GM21526 (cell line): ENCODE results near the gene VIPR2.
"Not testable (repeated sequence)": the region's sequence is repeated elsewhere in the genome, so short reads cannot be mapped to it uniquely, and the experiment has no call there.

Source experiments
- ATAC-seq: cut with Tn5 transposase; IDR thresholded peaks from one replicate; pipeline ENCODE4 v1.9.1; 2021; ENCODE audit warnings: moderate library complexity; ENCODE audit not compliant: unreplicated experiment, low FRiP score

Gene VIPR2, protein sequence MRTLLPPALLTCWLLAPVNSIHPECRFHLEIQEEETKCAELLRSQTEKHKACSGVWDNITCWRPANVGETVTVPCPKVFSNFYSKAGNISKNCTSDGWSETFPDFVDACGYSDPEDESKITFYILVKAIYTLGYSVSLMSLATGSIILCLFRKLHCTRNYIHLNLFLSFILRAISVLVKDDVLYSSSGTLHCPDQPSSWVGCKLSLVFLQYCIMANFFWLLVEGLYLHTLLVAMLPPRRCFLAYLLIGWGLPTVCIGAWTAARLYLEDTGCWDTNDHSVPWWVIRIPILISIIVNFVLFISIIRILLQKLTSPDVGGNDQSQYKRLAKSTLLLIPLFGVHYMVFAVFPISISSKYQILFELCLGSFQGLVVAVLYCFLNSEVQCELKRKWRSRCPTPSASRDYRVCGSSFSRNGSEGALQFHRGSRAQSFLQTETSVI

DNA sequence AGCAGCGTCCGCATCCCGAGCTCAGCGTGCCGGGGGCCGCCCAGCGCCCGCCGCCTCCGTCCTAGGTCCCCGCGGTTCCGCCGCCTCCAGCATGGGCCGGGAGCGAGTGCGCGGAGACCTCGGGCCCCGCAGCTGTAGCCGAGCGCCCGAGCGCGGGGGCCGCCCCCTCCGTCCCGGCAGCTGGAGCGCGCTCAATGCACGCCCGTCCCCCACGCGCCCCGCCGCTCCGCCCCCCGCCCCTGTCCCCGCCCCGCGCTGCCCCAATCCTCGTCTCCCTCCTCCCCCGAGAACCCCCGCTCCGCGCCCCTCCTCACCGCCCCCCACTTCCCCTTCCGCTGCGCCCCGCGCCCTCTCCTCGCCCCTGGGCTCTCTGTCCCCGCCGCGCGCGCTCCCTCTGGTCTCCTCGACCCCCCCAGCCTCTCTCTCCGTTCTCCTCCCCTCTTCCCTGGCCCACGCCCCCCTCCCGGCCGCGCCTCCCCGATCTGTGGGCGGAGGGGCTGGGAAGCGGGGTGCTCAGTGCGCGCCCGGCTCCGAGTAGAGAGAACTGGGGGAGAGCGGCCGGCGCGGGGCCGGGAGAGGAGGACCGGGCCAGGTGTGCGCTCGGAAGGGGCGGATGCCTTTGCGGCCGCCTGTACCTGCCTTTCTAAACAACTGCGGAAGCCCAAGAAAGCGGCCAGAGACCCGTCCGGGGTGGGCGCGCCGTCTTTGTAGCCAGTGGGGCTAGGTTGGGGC is at the start of gene VIPR2:
Gene VIPR2, minus strand, starts transcription at position 110 of the 732 bp plus-strand sequence. Its CDS starts 96 bp downstream, at position 14.
- ATAC-seq, result no peak

DNA sequence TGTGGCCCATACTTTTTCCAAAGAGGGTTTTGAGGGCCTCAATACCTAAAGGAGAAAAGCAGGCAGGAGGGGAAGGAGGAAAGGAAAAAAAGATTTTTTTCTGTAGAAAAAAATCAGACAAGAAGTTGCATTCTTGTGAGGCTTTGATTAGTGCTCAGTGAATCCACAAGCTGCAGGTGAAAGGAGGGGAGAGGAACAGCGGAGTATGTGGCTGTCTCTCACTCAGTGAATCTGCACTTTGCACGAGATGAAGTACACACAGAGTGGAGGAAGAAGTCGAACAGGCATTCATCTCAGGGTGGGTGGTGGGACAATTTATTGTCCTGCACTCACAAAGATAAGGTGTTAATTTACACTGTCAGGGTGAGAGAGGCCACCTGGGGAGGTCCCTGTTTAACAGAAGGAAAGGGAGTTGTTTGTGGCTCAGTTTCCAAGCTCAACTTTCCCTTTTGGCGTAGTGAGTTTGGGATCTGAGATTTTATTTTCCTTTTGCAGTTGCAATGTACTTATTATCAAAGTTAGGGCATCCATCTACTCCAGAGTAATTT is 49.0 kb upstream of the VIPR2 start:
- ATAC-seq, result no peak

DNA sequence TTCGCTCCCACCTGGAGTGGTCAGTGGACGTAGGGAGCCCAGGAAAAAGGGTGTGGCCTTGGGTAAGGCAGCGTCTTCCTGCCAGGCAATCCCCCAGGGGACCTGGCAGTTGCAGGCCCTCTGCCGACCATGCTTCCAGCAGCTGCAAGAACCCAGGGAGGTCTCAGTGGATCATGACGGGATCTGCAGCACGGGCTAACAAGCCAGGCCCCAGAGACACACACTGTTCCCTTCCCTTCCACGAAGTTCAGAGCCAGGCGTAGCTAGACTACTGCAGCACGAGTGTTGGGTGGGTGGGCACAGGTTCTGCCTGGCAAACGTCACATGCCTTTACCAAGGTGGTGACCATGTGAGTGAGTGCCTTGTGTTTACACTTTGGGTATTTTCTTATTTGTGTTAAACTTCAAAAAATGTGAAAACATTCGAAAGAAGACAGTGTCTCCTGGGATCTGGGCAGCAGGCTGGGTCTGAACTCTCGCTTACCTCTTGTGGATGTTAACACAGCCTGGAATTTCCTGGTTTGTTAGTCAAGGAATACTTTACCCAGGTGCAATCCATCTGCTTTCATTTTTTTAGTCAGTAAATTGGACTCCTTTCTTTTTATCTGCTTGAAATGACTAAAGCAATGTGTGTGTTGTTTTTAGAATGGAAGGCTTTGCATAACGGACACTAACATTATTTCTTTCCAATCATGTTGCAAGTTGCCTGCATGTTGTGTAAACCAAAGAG is 48.2 kb upstream of the VIPR2 start:
- ATAC-seq, result no peak

DNA sequence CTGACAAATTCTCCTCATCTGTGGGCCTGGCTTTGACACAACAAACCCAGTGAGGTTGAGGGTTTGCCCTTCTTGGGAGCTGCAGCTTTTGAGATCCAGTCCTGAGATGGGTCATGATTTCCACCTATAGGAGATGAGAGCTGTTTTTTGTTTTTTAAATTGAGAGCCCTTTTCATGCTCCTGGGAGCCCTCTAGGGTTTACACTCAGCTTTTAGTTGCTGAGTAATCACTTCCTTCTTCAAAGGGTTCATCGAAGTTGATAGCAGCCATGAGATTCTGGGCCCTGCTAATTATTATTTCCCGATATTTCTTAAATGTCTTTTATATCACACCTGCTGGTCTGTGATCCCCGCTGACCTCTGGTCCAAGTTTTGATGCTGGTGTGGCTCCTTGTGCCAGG is 47.3 kb upstream of the VIPR2 start:
- no peak for ATAC-seq

DNA sequence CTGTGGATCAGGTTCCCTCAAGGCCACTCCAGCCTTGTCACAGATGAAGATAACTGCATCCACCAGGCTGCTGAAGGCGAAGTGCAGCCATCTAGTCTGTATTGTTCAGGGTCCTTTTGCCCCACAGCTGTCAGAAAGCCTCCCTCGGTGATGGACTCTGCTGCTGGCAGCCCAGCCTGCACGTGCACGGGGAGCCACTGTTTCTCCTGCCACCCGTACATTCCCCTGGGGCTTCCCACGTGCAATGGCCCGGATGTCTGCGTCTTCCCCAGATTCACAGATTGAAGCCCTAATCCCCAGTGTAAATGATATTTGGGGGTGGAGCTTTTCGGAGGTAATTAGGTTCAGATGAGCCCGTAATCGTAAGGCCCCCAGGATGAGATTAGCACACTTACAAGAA is 46.6 kb upstream of the VIPR2 start:
- ATAC-seq, result no peak

DNA sequence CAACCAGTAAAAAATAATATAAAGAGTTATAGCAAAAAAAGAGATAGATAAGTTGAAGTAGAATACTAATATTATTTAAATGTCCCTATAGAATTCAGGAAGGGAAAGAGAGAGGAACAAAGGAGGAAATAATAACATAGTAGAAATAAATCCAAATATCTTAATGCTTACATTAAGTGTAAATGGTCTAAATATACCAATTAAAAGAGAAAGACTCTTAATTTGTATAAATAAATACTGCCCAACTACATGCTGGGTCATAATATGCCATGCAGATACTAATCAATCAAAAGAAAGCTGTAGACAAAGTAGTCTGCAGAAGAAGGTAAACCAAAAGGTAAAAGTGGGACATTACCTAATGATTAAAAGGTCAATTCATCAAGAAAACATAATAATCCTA is 43.3 kb upstream of the VIPR2 start:
- no peak for ATAC-seq

DNA sequence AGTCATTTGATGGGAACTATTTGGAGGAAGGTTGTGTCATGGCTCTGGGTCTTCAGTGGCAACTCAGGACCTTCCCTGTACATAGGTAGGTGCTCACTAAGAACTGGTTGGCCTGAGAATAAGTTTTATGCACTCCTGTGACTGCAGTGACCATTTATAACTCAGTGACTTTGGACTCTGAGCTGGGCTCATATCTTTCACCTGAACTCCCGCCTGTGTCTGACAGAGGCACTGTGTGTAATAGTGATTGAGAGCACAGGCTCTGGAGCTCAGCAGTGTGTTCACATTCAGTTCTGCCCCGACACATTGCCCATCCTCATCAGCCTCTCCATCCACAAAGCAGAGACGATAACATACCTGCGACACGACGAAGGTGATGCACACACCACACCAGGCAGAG is 34.6 kb upstream of the VIPR2 start:
- ATAC-seq, result no peak

DNA sequence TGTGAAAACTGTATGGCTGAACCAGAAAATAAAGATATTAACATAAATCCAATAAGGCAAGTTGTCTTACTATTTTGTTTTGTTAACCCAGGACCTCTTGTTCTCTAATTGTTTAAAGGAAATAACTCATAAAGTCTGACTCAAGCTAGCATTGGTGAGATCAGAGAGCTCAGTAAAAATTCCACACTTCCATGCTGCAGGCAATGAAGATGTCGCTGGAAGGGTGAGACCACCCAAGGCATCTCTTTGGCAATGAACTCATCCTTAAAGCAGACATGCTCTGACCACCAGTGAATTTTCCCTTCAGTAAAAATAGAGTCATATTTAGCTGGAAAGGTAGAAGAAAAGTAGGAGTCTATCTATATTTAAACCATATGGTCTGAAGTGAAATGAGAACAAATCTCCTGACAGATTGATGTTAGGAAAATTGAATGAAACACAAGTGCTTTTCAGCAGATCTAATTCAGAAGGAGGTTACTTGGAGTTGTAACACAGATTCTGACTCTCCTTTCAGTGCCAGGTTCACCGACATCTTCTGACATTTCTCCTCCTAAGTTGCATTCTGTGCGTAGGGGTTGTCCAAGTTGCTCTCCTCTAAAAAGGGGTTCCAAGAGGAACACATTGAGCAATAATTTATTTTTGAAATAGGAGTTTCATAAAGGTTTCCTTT is 32.8 kb upstream of the VIPR2 start:
- no peak for ATAC-seq

DNA sequence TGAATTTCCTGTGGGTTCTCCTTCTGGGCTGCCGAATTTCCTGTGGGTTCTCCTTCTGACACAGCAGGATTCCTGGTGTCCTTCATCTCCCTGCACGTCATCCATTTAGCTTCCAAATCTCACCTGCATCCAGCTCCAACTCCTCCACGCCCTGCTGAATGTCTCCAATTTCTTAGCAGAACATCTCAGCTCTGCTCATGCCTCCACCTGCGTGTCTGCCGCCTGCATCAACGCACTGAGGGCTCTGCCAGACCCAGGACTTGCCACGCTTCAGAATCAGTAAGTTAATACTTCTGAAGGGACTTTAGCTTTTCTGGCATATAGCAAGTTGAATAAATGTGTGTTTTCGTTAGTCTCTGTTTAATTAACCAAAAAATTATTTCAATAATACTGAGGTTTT is 31.1 kb upstream of the VIPR2 start:
- no peak for ATAC-seq

DNA sequence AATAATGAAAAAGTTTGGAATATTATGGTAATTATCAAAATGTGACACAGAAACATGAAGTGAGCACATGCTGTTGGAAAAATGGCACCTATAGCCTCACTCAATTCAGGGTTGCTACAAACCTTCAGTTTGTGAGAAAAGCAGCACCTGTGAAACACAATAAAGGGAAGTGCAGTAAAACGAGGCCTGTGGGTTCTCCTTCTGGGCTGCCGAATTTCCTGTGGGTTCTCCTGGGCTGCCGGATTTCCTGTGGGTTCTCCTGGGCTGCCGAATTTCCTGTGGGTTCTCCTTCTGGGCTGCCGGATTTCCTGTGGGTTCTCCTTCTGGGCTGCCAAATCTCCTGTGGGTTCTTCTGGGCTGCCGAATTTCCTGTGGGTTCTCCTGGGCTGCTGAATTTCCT is 30.4 kb upstream of the VIPR2 start:
- not testable (repeated sequence) for ATAC-seq

DNA sequence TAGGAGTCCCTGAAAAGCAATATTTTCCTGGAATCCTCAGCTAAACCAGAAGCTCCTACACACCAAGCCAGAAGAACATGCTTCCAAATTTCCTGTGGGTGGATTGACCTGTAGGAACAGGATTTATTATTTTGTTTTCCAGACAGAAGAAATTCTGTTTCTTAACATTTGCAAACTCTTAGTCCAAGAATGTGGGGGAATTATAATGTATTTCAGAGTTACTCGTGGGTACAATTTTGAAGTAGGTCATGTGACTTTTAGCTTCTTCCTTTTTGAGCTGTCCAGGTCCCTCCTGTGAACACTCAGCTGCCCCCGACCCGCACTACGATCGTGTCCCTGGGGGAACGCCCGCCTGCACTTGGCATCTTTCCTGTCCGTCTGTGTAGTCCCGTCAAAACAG is 27.7 kb upstream of the VIPR2 start:
- no peak for ATAC-seq

DNA sequence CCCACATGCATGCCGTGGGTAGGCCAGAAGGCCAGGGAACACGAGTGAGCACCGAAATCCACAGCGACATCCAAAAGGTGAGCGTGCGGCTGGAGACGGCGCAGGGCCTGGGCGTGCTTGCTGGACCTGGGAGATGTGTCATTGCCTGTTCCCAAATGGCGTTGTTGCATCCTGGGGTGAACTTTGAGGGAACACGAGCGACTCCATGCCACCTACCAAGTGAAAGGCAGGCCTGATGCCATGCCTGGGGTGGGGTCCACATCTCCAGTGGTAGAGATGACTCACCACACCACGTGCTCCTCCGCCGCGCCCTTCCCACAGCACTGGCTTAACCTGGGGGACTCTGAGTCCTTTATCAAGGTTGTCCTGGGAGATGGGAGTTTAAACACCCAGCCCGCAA is 24.7 kb upstream of the VIPR2 start:
- no peak for ATAC-seq

DNA sequence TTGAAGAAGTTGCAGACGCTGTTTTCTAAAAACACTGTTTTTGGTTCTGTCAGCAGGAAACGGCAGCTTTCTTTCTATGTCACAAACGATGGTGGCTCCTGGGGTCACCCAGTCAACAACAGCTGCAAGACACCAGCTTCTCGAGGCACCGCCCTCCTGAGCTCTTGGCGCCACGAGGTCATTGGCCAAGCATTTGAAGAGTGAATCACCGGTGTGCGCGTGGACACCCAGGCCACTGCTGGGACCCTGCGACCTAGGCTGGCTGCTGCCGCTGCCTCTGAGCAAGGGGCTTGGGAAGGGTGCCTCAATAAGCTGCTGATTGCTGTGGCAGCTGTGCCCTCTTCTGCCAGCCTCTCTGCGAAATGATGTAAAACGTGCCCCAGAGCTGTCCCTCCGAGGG is 22.5 kb upstream of the VIPR2 start:
- ATAC-seq, result no peak

DNA sequence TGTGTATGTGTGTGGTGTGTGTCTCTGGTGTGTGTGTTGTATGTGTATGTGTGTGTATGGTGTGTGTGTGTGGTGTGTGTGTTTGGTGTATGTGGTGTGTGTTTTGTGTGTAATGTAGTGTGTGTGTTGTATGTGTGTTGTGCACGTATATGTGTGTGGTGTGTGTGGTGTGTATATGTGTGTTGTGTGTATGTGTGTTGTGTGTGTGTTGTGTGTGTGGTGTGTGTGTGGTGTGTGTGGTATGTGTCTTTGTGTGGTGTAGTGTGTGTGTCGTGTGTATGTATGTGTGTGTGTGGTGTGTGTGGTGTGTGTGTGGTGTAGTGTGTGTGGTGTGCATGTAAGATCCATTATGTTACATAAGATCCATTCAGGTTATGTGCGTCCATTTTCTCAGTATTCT is 21.9 kb upstream of the VIPR2 start:
- ATAC-seq, result no peak

DNA sequence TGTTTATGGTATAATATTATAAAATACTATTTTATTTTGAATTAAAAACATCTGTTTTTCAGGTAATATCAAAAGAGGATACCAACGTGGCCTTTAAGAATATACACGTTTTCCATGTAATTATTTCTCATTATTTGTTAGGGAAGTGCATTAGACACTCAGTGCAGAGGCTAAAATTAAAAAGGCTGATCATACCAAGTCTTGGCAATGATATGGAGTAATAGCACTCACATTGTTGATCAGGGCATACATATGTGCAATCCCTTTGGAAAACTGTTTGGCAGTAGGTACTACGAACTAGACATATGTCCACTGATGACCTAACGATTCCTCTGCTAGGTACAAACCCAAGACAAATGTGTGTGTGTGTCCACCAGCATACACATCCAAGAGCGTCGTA is 20.7 kb upstream of the VIPR2 start:
- no peak for ATAC-seq

DNA sequence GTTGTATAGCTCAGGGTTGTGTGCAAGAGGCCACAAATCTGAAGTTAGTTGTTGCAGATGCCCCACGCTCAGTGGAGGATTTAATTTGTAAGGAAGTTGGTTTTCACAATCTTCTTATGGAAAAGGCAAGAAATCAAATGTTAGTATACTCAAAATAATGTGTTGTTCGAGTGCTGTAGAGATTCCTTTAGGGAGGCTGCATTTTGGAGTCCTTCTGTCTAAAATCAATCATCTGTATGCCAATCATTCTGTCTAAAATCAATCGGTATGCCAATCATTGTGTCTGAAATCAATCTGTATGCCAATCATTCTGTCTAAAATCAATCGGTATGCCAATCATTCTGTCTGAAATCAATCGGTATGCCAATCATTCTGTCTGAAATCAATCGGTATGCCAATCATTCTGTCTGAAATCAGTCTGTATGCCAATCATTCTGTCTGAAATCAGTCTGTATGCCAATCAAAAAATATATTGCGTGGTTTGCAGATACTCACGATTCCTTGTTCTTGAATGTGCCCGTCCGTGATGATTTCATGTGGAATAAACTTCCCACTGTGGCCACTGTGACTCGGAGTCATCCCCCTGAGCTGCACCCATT is 19.1 kb upstream of the VIPR2 start:
- ATAC-seq, result not testable (repeated sequence)

DNA sequence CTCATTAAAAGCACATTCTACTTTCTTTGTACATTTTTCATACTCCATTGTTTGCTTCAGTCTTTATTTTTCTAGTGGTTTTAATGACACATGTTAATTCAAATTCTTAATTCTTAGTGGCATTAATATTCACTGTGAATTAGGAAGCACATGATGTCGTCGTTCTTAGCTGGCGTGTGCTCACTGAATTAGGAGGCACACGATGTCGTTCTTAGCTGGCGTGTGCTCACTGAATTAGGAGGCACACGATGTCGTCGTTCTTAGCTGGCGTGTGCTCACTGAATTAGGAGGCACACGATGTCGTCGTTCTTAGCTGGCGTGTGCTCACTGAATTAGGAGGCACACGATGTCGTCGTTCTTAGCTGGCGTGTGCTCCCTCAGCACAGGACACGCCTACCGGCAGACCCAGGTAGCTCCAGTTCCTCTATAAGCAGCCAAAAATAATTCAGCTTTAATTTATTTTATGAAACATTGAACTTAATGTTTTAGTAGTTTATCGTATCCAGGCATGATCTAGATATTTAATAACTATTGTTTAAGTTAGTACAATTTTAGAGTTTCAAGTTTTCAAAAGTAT is 17.5 kb upstream of the VIPR2 start:
- ATAC-seq, result not testable (repeated sequence)

DNA sequence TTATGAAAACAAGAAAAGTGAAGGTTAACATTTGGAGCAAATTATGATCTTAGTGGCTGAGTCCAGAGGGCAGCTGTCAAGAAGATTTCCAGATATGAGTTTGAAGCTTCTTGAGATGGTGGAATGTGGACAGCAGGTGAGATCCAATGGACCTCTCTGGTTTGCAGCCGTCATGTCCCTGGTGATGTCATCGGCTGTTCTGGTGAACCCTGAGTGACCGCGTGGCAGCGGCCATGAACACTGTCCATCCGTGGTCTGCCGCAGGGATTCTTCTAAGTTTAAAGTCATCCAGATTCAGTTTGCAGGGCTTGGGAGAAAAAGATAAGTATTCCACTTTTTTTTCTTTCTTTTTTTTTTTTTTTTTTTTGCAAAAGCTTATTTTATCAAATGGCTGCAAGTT is 15.8 kb upstream of the VIPR2 start:
- ATAC-seq, result no peak

DNA sequence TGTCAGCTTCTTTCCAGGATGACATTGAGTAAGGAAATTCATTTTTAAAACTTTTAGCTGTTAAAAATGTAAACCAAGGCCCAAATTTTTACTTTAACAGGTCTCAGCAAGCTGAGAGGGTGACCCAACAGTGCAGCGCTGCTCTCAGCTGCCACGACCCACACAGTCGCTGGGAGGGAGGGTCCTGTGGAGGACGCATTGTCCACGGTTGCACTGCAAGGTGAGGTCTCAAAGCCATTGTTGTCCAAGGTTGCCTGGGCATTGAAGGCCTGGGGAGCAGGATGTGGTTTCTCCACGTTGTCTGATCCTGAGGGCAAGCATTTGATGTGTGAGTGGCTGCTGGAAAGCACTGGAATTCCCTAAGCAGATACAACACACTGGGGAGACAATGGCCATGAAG is 15.1 kb upstream of the VIPR2 start:
- no peak for ATAC-seq

DNA sequence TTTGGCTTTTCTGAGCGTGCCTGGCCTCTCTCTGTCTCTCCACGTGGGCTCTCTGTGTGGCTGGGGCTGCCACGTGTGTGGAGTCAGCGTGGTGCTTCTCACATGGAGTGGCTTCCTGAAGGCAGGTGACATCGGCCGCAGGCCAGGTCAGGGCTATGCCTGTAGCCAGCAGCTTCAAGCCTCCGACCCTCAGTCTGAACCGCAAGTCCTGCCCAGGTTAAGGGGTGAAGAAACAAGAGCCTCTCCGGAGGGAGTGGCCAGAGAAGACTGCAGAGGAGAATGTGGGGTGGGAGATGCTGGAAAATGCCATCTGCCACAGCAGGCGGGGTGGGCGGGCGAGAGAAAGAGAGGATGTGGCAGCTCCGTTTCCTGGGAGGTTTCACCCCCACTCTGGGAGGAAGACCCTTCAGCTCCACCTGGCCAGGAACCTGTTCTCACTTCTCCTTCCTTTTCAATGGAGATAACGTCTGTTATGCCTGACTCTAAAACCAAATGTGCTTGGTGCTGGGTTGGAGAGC is 14.3 kb upstream of the VIPR2 start:
- no peak for ATAC-seq
